ENCODE measurements around the gene AURKA.

The AURKA gene

DNA sequence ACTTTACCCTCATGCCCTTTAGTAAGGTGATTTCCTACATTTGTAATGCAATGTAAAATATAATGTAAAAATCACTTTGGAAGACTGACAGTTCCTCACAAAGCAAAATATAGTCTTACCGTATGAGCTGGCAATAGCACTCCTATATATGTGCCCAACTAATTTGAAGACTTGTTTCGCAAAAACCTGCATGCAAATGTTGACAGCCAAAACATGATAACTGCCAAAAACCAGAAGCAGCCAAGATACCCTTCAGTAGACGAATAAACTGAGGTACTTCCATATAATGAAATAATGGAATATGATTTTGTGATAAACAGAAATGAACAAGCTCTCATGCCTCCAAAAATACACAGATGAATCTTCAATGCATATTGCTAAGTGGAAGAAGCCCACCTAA is 13.6 kb downstream of the AURKA start:
- Histone ChIP-seq H4K20me1 (ENCODE audit: insufficient read depth, low read length, poor library complexity, severe bottlenecking) (peaks cover 35% of the 10 kb centered on the region), H3K9me2 (replicated peaks; ENCODE audit: low read depth, low read length) (no peaks in the 10 kb centered on the region), H3K4me1 (ENCODE audit: insufficient read depth, low read length, poor library complexity, severe bottlenecking) (peaks cover 21% of the 10 kb centered on the region), H3K27me3 (ENCODE audit: insufficient read depth, low read length, poor library complexity, severe bottlenecking) (no peaks in the 10 kb centered on the region), H3K9me3 (ENCODE audit: insufficient read depth, low read depth, low read length) (no peaks in the 10 kb centered on the region), H3K4me2 (ENCODE audit: low read depth, low read length, poor library complexity, severe bottlenecking) (no peak overlapping the region), H2AFZ (ENCODE audit: low read length) (no peak overlapping the region), H3K36me3 (ENCODE audit: insufficient read depth, low read length) (peaks cover 77% of the 10 kb centered on the region), H3K79me2 (ENCODE audit: insufficient read depth, low read length) (peaks cover 90% of the 10 kb centered on the region), H3F3A (ENCODE audit: low read depth) (no peaks in the 10 kb centered on the region), H3K4me3 (ENCODE audit: low read length, poor library complexity, severe bottlenecking) (no peak overlapping the region), H3K9ac (ENCODE audit: low read depth, low read length, poor library complexity, severe bottlenecking) (no peak overlapping the region)
- no peak for TF ChIP-seq EZH2phosphoT487 (IDR thresholded peaks at IDR 0.05; ENCODE audit: borderline replicate concordance)
- TF ChIP-seq, protein P1, sequence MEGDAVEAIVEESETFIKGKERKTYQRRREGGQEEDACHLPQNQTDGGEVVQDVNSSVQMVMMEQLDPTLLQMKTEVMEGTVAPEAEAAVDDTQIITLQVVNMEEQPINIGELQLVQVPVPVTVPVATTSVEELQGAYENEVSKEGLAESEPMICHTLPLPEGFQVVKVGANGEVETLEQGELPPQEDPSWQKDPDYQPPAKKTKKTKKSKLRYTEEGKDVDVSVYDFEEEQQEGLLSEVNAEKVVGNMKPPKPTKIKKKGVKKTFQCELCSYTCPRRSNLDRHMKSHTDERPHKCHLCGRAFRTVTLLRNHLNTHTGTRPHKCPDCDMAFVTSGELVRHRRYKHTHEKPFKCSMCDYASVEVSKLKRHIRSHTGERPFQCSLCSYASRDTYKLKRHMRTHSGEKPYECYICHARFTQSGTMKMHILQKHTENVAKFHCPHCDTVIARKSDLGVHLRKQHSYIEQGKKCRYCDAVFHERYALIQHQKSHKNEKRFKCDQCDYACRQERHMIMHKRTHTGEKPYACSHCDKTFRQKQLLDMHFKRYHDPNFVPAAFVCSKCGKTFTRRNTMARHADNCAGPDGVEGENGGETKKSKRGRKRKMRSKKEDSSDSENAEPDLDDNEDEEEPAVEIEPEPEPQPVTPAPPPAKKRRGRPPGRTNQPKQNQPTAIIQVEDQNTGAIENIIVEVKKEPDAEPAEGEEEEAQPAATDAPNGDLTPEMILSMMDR (conservative IDR thresholded peaks at IDR 0.05; ENCODE audit: low read length): no peak

DNA sequence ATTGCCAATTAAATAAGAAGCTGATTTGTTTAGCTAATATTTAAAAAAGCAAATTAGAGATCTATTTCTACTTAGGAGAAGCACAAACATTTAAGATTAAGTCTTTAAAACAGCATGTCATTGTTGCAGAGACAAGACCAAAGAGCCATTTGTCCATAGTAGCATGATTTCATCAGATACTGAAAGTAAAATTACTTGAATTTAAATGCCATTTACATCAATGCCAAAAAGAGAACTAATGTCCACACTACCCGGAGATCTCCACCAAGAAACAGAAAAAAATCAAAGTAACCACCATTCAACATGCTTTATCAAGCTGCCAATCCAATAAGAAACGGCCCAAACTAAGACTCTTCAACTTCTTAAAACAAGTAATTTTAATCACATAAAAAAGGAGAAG is 15.7 kb downstream of the AURKA start:
- H3K9me3 ChIP-seq (ENCODE audit: insufficient read depth, low read depth, low read length): no peaks in the 10 kb centered on the region
- H3K4me3 ChIP-seq (ENCODE audit: low read length, poor library complexity, severe bottlenecking): no peak overlapping the region
- peaks cover 8% of the 10 kb centered on the region for H3K4me1 ChIP-seq (ENCODE audit: insufficient read depth, low read length, poor library complexity, severe bottlenecking)
- no peaks in the 10 kb centered on the region for H3F3A ChIP-seq (ENCODE audit: low read depth)
- no peaks in the 10 kb centered on the region for H3K9me2 ChIP-seq (replicated peaks; ENCODE audit: low read depth, low read length)
- H3K4me2 ChIP-seq (ENCODE audit: low read depth, low read length, poor library complexity, severe bottlenecking): peak overlapping the region; percentile 11
- H3K36me3 ChIP-seq (ENCODE audit: insufficient read depth, low read length): peaks cover 80% of the 10 kb centered on the region
- H3K27me3 ChIP-seq (ENCODE audit: insufficient read depth, low read length, poor library complexity, severe bottlenecking): no peaks in the 10 kb centered on the region
- peaks cover 31% of the 10 kb centered on the region for H4K20me1 ChIP-seq (ENCODE audit: insufficient read depth, low read length, poor library complexity, severe bottlenecking)
- no peak overlapping the region for H3K9ac ChIP-seq (ENCODE audit: low read depth, low read length, poor library complexity, severe bottlenecking)
- H3K79me2 ChIP-seq (ENCODE audit: insufficient read depth, low read length): peaks cover 89% of the 10 kb centered on the region
- no peak overlapping the region for H2AFZ ChIP-seq (ENCODE audit: low read length)
- TF ChIP-seq, protein P1 (conservative IDR thresholded peaks at IDR 0.05; ENCODE audit: low read length): no peak
- TF ChIP-seq EZH2phosphoT487 (IDR thresholded peaks at IDR 0.05; ENCODE audit: borderline replicate concordance): no peak

DNA sequence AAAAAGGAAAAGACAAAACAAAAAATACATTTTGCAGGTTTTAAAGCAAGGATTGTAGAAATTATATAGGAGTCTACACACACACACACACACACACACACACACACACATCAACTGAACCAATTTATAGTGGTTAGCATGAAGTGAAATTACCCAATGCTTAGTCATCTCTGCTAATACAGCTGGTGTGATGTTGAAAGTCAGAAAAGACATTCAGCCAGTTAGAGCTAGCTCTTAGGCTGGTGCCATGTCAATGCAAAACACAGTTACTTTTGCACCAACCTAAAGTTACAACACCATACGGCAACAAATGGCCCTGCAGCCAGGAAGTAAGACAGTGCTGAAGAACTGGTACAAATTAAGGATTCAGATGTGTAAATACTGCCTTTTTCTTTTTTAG is 18.1 kb downstream of the AURKA start:
- no peak for TF ChIP-seq EZH2phosphoT487 (IDR thresholded peaks at IDR 0.05; ENCODE audit: borderline replicate concordance)
- Histone ChIP-seq H3K4me3 (ENCODE audit: low read length, poor library complexity, severe bottlenecking) (no peak overlapping the region), H3K79me2 (ENCODE audit: insufficient read depth, low read length) (peaks cover 73% of the 10 kb centered on the region), H3K27me3 (ENCODE audit: insufficient read depth, low read length, poor library complexity, severe bottlenecking) (no peaks in the 10 kb centered on the region), H4K20me1 (ENCODE audit: insufficient read depth, low read length, poor library complexity, severe bottlenecking) (peaks cover 23% of the 10 kb centered on the region), H3K4me2 (ENCODE audit: low read depth, low read length, poor library complexity, severe bottlenecking) (no peak overlapping the region), H3K4me1 (ENCODE audit: insufficient read depth, low read length, poor library complexity, severe bottlenecking) (no peaks in the 10 kb centered on the region), H3F3A (ENCODE audit: low read depth) (no peaks in the 10 kb centered on the region; the same call in 1 of the 2 replicates), H3K9me3 (ENCODE audit: insufficient read depth, low read depth, low read length) (no peaks in the 10 kb centered on the region), H3K36me3 (ENCODE audit: insufficient read depth, low read length) (peaks cover 87% of the 10 kb centered on the region), H2AFZ (ENCODE audit: low read length) (no peak overlapping the region), H3K9ac (ENCODE audit: low read depth, low read length, poor library complexity, severe bottlenecking) (no peak overlapping the region), H3K9me2 (replicated peaks; ENCODE audit: low read depth, low read length) (no peaks in the 10 kb centered on the region)

DNA sequence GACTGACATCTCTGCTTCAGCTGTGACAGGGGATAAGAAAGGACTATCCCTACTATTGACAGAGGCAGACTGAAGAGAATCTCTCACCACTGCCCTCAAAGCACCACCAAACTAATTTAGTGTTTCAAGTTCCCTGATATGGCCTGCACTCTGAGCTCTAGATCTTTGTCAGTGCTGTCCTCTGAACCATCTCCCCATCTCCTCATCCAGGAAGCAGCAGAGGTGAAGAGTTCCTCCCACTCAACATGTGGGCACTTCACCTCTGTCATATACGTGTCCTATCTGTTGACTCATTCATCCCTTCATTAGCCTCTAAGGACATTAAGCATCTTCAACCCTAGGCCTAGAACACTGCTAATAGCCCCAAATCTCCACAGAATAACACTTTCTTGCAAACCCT is 19.2 kb downstream of the AURKA start:
- Histone ChIP-seq H3K9me3 (ENCODE audit: insufficient read depth, low read depth, low read length) (no peaks in the 10 kb centered on the region), H3K9ac (ENCODE audit: low read depth, low read length, poor library complexity, severe bottlenecking) (no peak overlapping the region), H3K4me3 (ENCODE audit: low read length, poor library complexity, severe bottlenecking) (no peak overlapping the region), H3K36me3 (ENCODE audit: insufficient read depth, low read length) (peaks cover 85% of the 10 kb centered on the region), H3K4me2 (ENCODE audit: low read depth, low read length, poor library complexity, severe bottlenecking) (no peak overlapping the region), H3K79me2 (ENCODE audit: insufficient read depth, low read length) (peaks cover 62% of the 10 kb centered on the region), H3F3A (ENCODE audit: low read depth) (no peaks in the 10 kb centered on the region; the same call in 1 of the 2 replicates), H3K27me3 (ENCODE audit: insufficient read depth, low read length, poor library complexity, severe bottlenecking) (no peaks in the 10 kb centered on the region), H3K4me1 (ENCODE audit: insufficient read depth, low read length, poor library complexity, severe bottlenecking) (no peaks in the 10 kb centered on the region), H2AFZ (ENCODE audit: low read length) (no peak overlapping the region), H4K20me1 (ENCODE audit: insufficient read depth, low read length, poor library complexity, severe bottlenecking) (peaks cover 18% of the 10 kb centered on the region), H3K9me2 (replicated peaks; ENCODE audit: low read depth, low read length) (no peaks in the 10 kb centered on the region)
- TF ChIP-seq, protein P1 (conservative IDR thresholded peaks at IDR 0.05; ENCODE audit: low read length): no peak
- no peak for TF ChIP-seq EZH2phosphoT487 (IDR thresholded peaks at IDR 0.05; ENCODE audit: borderline replicate concordance)

All from Loucy (cell line).